Hepatocyte (in vitro differentiated cells): ENCODE results near the gene OR6K3. TPM values are rescaled to one million over a fixed set of nuclear protein-coding genes. Genes with fewer than 3 reads are reported as not detected.

ENCODE experiments used
- DNase-seq: peaks from one replicate; pipeline ENCODE4 v3.0.0-alpha.2; 2016; ENCODE audit warnings: low spot score
- H2AFZ ChIP-seq: fragments of 200-600 bp; sonication (generic); 2 replicates; pipeline ENCODE4 v1.6.0; 2016; ENCODE audit warnings: antibody characterized with exemption, mild to moderate bottlenecking
- H3K27ac ChIP-seq: fragments of 200-600 bp; sonication (generic); 2 replicates; pipeline ENCODE4 v1.5.1; 2016; ENCODE audit warnings: mild to moderate bottlenecking
- H3K27me3 ChIP-seq: fragments of 200-600 bp; sonication (generic); 2 replicates; pipeline ENCODE4 v1.6.1; 2016
- H3K36me3 ChIP-seq: fragments of 200-600 bp; sonication (generic); replicated peaks from 2 replicates; pipeline ENCODE4 v1.5.1; 2016; ENCODE audit warnings: low read depth; ENCODE audit not compliant: insufficient read depth
- H3K4me1 ChIP-seq: fragments of 200-600 bp; sonication (generic); 2 replicates; pipeline ENCODE4 v1.5.1; 2016; ENCODE audit warnings: mild to moderate bottlenecking, moderate library complexity; ENCODE audit not compliant: insufficient read depth
- H3K4me2 ChIP-seq: fragments of 200-600 bp; sonication (generic); 2 replicates; pipeline ENCODE4 v1.6.0; 2016
- H3K4me3 ChIP-seq: fragments of 200-600 bp; sonication (generic); 2 replicates; pipeline ENCODE4 v1.5.1; 2016; ENCODE audit warnings: mild to moderate bottlenecking
- H3K79me2 ChIP-seq: fragments of 200-600 bp; sonication (generic); 2 replicates; pipeline ENCODE4 v1.6.0; 2017; ENCODE audit warnings: mild to moderate bottlenecking
- H3K9me2 ChIP-seq: fragments of 200-600 bp; sonication (generic); replicated peaks from 2 replicates; pipeline ENCODE4 v1.6.0; 2017; ENCODE audit warnings: mild to moderate bottlenecking; ENCODE audit not compliant: insufficient read depth
- H3K9me3 ChIP-seq: fragments of 200-600 bp; sonication (generic); 2 replicates; pipeline ENCODE4 v1.5.1; 2016; ENCODE audit warnings: low read depth, mild to moderate bottlenecking
- H4K20me1 ChIP-seq: fragments of 200-600 bp; sonication (generic); 2 replicates; pipeline ENCODE4 v1.6.0; 2016; ENCODE audit warnings: mild to moderate bottlenecking; ENCODE audit not compliant: insufficient read depth, poor library complexity, severe bottlenecking
- EZH2 ChIP-seq: fragments of 200-600 bp; sonication (generic); IDR thresholded peaks from 2 replicates; pipeline ENCODE4 v1.6.1; 2016; ENCODE audit warnings: antibody characterized with exemption, mild to moderate bottlenecking, borderline replicate concordance
- EZH2phosphoT487 ChIP-seq: fragments of 200-600 bp; sonication (generic); IDR thresholded peaks from one replicate; pipeline ENCODE4 v1.6.1; 2018; ENCODE audit warnings: antibody characterized with exemption, mild to moderate bottlenecking, low read depth, moderate library complexity; ENCODE audit not compliant: unreplicated experiment, severe bottlenecking
- WGBS: methylation state at CpG from one replicate; pipeline ENCODE4 v1.1.6; 2016; ENCODE audit warnings: low lambda C conversion rate; ENCODE audit errors: missing lambda C conversion rate; 5-methylcytosine and 5-hydroxymethylcytosine counted together
- polyA plus RNA-seq: library from polyadenylated mRNA; unstranded; fragments of >200 nt; fragmentation: Nextera tagmentation; extraction: Ambion mirVana; gene quantifications from 2 replicates; pipeline ENCODE4 v1.2.1, GENCODE V29; 2016
- total RNA-seq: library from RNA; depleted of rRNA; stranded (reverse); fragments of >200 nt; gene quantifications from 2 replicates; pipeline ENCODE4 v1.2.3, GENCODE V29; 2014
- TF ChIP-seq, protein P1 (sequence below): fragments of 200-600 bp; sonication (generic); IDR thresholded peaks from 2 replicates; pipeline ENCODE4 v1.5.1; 2016; ENCODE audit warnings: antibody characterized with exemption, mild to moderate bottlenecking; ENCODE audit not compliant: poor library complexity

Gene OR6K3
- total and polyA plus RNA-seq, 2 experiments from 2014 or later = not detected

DNA sequence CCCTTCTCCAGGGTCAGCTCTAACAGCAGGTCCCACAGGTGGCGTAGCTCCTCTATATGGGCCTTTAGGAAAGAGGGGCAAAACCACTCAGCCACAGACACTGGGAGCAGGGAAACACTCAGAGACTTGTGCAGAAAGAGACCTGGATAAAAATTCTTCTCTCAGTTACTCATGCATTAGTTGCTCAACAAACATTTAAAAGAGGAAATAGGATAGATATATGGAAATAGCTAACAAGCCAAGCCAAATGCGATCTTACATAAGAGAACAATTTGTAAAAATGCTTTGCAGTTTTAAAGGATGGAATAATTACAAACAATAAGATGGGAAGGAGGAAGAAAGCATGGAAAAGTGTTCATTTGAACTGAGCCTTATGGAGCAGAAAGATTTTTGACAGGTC is 38.9 kb downstream of the OR6K3 start:
- 82% methylated on average over 2 of the region's 2 CpGs for WGBS
- Histone ChIP-seq H3K4me3 (no peak overlapping the region), H3K79me2 (no peaks in the 10 kb centered on the region), H2AFZ (no peak overlapping the region), H3K9me2 (no peaks in the 10 kb centered on the region), H4K20me1 (no peaks in the 10 kb centered on the region), H3K4me2 (no peak overlapping the region), H3K36me3 (no peaks in the 10 kb centered on the region), H3K27ac (no peak overlapping the region), H3K9me3 (no peaks in the 10 kb centered on the region), H3K4me1 (no peaks in the 10 kb centered on the region), H3K27me3 (no peaks in the 10 kb centered on the region)
- TF ChIP-seq, protein P1, sequence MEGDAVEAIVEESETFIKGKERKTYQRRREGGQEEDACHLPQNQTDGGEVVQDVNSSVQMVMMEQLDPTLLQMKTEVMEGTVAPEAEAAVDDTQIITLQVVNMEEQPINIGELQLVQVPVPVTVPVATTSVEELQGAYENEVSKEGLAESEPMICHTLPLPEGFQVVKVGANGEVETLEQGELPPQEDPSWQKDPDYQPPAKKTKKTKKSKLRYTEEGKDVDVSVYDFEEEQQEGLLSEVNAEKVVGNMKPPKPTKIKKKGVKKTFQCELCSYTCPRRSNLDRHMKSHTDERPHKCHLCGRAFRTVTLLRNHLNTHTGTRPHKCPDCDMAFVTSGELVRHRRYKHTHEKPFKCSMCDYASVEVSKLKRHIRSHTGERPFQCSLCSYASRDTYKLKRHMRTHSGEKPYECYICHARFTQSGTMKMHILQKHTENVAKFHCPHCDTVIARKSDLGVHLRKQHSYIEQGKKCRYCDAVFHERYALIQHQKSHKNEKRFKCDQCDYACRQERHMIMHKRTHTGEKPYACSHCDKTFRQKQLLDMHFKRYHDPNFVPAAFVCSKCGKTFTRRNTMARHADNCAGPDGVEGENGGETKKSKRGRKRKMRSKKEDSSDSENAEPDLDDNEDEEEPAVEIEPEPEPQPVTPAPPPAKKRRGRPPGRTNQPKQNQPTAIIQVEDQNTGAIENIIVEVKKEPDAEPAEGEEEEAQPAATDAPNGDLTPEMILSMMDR = no peak
- no peak for TF ChIP-seq EZH2phosphoT487
- TF ChIP-seq EZH2 = no peak
- DNase-seq = no peak

DNA sequence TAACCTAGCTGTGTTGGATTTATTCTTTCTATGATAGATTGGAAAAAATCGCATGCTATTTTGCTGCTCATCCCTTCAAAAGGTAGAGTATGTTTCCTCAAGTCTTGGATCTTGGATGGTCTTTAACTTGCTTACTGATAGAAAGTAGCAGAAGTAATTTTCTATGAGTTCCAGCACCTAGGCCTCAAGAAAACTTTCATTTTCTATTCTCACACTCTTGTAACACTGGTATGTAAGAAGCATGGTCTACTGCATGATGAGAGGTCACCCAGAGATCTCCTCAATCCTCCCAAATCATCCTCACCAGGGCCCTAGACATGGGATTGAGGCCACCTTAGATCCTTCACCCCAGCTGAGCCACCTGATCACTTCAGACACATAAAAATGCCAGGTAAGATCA is 41.2 kb downstream of the OR6K3 start:
- Histone ChIP-seq H3K79me2 (no peaks in the 10 kb centered on the region), H3K9me2 (no peaks in the 10 kb centered on the region), H3K9me3 (no peaks in the 10 kb centered on the region), H2AFZ (no peak overlapping the region), H3K4me1 (no peaks in the 10 kb centered on the region), H3K36me3 (no peaks in the 10 kb centered on the region), H3K27me3 (no peaks in the 10 kb centered on the region), H3K4me2 (no peak overlapping the region), H3K4me3 (no peak overlapping the region), H4K20me1 (no peaks in the 10 kb centered on the region), H3K27ac (no peak overlapping the region)
- TF ChIP-seq EZH2 (no peak), EZH2phosphoT487 (no peak)
- TF ChIP-seq, protein P1 = no peak
- WGBS = 88% methylated on average over 1 of the region's 1 CpG
- DNase-seq = no peak

DNA sequence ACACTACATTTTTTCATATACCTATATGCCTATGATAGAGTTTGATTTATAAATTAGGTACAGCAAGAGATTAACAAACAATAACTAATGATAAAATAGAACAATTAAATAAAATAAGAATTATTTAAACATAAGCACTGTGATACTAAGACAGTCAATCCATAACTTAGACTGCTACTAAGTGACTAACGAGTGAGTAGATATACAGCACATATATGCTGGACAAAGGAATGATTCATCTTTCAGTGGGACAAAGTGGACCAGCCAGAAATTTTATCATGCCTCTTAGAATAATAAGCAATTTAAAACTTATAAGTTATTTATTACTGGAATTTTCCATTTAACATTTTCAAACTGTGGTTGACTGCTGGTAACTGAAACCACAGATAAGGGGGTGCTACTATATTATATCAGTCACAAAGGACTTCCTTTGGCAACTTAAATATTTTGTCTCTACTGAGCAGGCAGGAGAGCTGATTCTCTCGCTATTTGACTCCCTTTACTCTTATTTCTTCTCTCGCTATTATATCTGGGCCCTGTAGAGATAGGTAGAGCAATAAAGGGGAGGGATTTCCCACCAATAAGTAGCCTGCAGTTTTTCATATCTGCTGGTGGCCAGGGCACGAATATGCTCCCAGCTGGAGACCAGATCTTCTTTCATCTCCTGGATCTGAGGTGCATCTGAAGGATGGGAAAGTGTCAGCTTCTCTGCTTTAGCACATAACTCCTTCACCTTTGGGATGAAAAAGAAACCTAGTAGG is 44.8 kb downstream of the OR6K3 start:
- H2AFZ ChIP-seq = no peak overlapping the region
- H3K9me3 ChIP-seq = no peaks in the 10 kb centered on the region
- no peaks in the 10 kb centered on the region for H3K27me3 ChIP-seq
- no peak for DNase-seq
- no peaks in the 10 kb centered on the region for H4K20me1 ChIP-seq
- H3K36me3 ChIP-seq = no peaks in the 10 kb centered on the region
- no peaks in the 10 kb centered on the region for H3K4me1 ChIP-seq
- H3K4me3 ChIP-seq = no peak overlapping the region
- no peak overlapping the region for H3K27ac ChIP-seq
- no peaks in the 10 kb centered on the region for H3K79me2 ChIP-seq
- no peak overlapping the region for H3K4me2 ChIP-seq
- no peaks in the 10 kb centered on the region for H3K9me2 ChIP-seq
- TF ChIP-seq EZH2phosphoT487 = no peak
- TF ChIP-seq, protein P1 = no peak
- no peak for TF ChIP-seq EZH2
- 73% methylated on average over 4 of the region's 4 CpGs for WGBS

DNA sequence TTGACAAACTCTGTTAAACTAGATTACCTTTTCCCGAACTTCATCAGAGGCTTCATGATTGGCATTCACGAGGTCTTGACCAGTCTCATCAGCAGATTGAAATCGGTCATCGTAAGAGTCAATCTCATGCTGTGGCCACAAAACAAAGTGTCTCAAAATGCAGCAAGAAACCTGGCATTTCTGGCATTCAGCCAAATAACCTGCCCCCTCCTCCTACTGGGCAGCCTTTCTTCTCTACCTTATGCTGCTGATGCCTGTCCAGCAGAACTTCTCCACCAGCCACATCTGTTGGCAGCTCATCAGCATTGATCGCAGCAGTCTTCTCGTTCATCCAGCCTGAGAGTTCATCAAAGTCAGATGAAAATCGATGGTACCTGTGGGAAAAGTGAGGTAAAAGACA is 46.2 kb downstream of the OR6K3 start:
- Histone ChIP-seq H3K79me2 (no peaks in the 10 kb centered on the region), H3K4me1 (no peaks in the 10 kb centered on the region), H3K4me3 (no peak overlapping the region), H3K27ac (no peak overlapping the region), H2AFZ (no peak overlapping the region), H3K36me3 (no peaks in the 10 kb centered on the region), H4K20me1 (no peaks in the 10 kb centered on the region), H3K27me3 (no peaks in the 10 kb centered on the region), H3K9me3 (no peaks in the 10 kb centered on the region), H3K9me2 (no peaks in the 10 kb centered on the region), H3K4me2 (no peak overlapping the region)
- 95% methylated on average over 7 of the region's 7 CpGs for WGBS
- DNase-seq = no peak
- no peak for TF ChIP-seq EZH2
- TF ChIP-seq EZH2phosphoT487 = no peak
- TF ChIP-seq, protein P1 = no peak
